ENCODE results near the gene FCSK.

Gene FCSK

DNA sequence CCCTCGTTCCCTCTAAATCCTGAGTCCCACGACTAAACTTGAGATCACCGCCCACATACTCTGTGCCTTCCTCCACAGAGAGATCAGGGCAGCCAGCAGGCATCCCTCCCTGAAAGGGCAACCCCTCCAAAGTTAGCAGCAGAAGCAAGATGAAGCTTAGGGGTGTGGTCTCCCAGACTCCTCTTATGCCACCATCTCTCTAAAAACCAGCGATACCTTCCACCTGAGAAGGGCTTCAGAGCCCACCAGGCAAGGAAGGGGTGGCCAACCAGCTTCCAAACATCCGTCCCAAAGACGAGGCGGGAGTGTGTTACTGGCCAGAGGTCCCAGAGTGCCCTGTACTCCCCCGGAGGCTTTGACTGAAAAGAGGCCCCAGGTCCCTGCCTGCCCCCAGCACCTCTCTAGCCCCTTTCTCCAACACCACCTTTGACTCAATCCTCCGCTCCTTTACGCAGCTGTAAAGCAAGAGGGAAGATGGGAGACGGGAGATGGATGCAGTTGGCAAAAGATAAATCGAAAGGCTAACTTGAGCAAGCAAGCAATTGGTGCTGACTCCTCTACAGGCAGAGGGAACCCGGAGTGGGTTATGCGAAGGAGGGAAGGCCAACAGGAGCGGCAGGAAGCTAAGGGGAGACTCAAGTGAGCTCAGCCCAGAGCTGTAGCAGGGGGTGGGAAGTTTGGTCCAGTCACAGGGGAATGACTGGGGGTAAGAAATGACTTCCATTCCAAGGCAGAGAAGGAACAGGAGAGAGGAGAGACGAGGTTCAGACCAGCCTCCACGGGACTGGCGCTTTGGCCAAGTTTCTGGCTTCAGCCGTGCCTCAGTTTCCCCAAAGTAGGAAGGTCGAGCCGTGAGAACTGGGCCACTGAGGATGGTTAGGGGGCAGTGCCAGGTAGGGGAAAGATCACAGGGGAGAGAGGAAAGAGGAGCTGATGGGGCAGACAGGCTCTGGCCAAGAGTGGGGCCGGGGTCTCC is 16.5 kb upstream of the FCSK start:
- TF ChIP-seq, protein P1, sequence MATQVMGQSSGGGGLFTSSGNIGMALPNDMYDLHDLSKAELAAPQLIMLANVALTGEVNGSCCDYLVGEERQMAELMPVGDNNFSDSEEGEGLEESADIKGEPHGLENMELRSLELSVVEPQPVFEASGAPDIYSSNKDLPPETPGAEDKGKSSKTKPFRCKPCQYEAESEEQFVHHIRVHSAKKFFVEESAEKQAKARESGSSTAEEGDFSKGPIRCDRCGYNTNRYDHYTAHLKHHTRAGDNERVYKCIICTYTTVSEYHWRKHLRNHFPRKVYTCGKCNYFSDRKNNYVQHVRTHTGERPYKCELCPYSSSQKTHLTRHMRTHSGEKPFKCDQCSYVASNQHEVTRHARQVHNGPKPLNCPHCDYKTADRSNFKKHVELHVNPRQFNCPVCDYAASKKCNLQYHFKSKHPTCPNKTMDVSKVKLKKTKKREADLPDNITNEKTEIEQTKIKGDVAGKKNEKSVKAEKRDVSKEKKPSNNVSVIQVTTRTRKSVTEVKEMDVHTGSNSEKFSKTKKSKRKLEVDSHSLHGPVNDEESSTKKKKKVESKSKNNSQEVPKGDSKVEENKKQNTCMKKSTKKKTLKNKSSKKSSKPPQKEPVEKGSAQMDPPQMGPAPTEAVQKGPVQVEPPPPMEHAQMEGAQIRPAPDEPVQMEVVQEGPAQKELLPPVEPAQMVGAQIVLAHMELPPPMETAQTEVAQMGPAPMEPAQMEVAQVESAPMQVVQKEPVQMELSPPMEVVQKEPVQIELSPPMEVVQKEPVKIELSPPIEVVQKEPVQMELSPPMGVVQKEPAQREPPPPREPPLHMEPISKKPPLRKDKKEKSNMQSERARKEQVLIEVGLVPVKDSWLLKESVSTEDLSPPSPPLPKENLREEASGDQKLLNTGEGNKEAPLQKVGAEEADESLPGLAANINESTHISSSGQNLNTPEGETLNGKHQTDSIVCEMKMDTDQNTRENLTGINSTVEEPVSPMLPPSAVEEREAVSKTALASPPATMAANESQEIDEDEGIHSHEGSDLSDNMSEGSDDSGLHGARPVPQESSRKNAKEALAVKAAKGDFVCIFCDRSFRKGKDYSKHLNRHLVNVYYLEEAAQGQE (IDR thresholded peaks at IDR 0.05; ENCODE audit: low read depth) = no peak
- TF ChIP-seq TAF1 (IDR thresholded peaks at IDR 0.05; ENCODE audit: low read depth) (no peak), CREB1 (IDR thresholded peaks at IDR 0.05; ENCODE audit: low read depth) (no peak), EP300 (IDR thresholded peaks at IDR 0.05; ENCODE audit: borderline replicate concordance) (no peak), ZBTB7A (IDR thresholded peaks at IDR 0.05; ENCODE audit: low read depth) (peak; percentile 2; the same call in 1 of the 2 replicates), EGR1 (IDR thresholded peaks at IDR 0.05) (no peak), YY1 (IDR thresholded peaks at IDR 0.05; ENCODE audit: low read depth) (no peak)
- TF ChIP-seq, protein P2, sequence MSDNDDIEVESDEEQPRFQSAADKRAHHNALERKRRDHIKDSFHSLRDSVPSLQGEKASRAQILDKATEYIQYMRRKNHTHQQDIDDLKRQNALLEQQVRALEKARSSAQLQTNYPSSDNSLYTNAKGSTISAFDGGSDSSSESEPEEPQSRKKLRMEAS (IDR thresholded peaks at IDR 0.05) = no peak

GRCh38 chr16:70438585-70438968 is 15.8 kb upstream of the FCSK start:
- TF ChIP-seq CREB1 (IDR thresholded peaks at IDR 0.05; ENCODE audit: low read depth) (no peak), CEBPB (IDR thresholded peaks at IDR 0.05) (no peak), TAF1 (IDR thresholded peaks at IDR 0.05; ENCODE audit: low read depth) (no peak), YY1 (IDR thresholded peaks at IDR 0.05; ENCODE audit: low read depth) (no peak), TEAD4 (IDR thresholded peaks at IDR 0.05) (no peak), EGR1 (IDR thresholded peaks at IDR 0.05) (no peak), ZBTB7A (IDR thresholded peaks at IDR 0.05; ENCODE audit: low read depth) (no peak), EP300 (IDR thresholded peaks at IDR 0.05; ENCODE audit: borderline replicate concordance) (no peak), FOXM1 (IDR thresholded peaks at IDR 0.05; ENCODE audit: borderline replicate concordance, low read depth) (no peak), TCF12 (IDR thresholded peaks at IDR 0.05; ENCODE audit: low read depth) (no peak), NFIC (IDR thresholded peaks at IDR 0.05) (no peak), RAD21 (IDR thresholded peaks at IDR 0.05; ENCODE audit: low read depth) (no peak)
- TF ChIP-seq, protein P3, sequence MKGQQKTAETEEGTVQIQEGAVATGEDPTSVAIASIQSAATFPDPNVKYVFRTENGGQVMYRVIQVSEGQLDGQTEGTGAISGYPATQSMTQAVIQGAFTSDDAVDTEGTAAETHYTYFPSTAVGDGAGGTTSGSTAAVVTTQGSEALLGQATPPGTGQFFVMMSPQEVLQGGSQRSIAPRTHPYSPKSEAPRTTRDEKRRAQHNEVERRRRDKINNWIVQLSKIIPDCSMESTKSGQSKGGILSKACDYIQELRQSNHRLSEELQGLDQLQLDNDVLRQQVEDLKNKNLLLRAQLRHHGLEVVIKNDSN (IDR thresholded peaks at IDR 0.05) = no peak
- TF ChIP-seq, protein P2 (IDR thresholded peaks at IDR 0.05) = no peak
- TF ChIP-seq, protein P1 (IDR thresholded peaks at IDR 0.05; ENCODE audit: low read depth) = no peak

GRCh38 chr16:70438969-70439862 is 15.2 kb upstream of the FCSK start, which contains the start of gene ST3GAL2:
Gene ST3GAL2, minus strand, starts transcription at chr16:70439100. Its CDS starts 40,570 bp downstream, at chr16:70398530.
- TF ChIP-seq YY1 (IDR thresholded peaks at IDR 0.05; ENCODE audit: low read depth) (peak; percentile 65; the same call in 1 of the 2 replicates), CREB1 (IDR thresholded peaks at IDR 0.05; ENCODE audit: low read depth) (no peak), RAD21 (IDR thresholded peaks at IDR 0.05; ENCODE audit: low read depth) (no peak), TEAD4 (IDR thresholded peaks at IDR 0.05) (peak; percentile 42; the same call in 1 of the 2 replicates), NFIC (IDR thresholded peaks at IDR 0.05) (peak; percentile 24; the same call in 1 of the 2 replicates), EP300 (IDR thresholded peaks at IDR 0.05; ENCODE audit: borderline replicate concordance) (no peak), CEBPB (IDR thresholded peaks at IDR 0.05) (no peak), EGR1 (IDR thresholded peaks at IDR 0.05) (peak; percentile 65; the same call in 1 of the 2 replicates), FOXM1 (IDR thresholded peaks at IDR 0.05; ENCODE audit: borderline replicate concordance, low read depth) (no peak), ZBTB7A (IDR thresholded peaks at IDR 0.05; ENCODE audit: low read depth) (peak; percentile 99), TCF12 (IDR thresholded peaks at IDR 0.05; ENCODE audit: low read depth) (peak; percentile 86), TAF1 (IDR thresholded peaks at IDR 0.05; ENCODE audit: low read depth) (peak; percentile 48)
- TF ChIP-seq, protein P3 (IDR thresholded peaks at IDR 0.05) = peak; percentile 48; the same call in 1 of the 2 replicates
- TF ChIP-seq, protein P1 (IDR thresholded peaks at IDR 0.05; ENCODE audit: low read depth) = no peak
- TF ChIP-seq, protein P2 (IDR thresholded peaks at IDR 0.05) = no peak
